ENCODE measurements around the gene NPR2.

NPR2 gene

GRCh38 chr9:35763803-35764202 is 27.6 kb upstream of the NPR2 start:
- DNase-seq (ENCODE audit: low spot score) = no peak

- no peak for DNase-seq (ENCODE audit: low spot score)
These were observed 24.4 kb upstream of the NPR2 start for GRCh38 chr9:35766997-35767396.

DNA sequence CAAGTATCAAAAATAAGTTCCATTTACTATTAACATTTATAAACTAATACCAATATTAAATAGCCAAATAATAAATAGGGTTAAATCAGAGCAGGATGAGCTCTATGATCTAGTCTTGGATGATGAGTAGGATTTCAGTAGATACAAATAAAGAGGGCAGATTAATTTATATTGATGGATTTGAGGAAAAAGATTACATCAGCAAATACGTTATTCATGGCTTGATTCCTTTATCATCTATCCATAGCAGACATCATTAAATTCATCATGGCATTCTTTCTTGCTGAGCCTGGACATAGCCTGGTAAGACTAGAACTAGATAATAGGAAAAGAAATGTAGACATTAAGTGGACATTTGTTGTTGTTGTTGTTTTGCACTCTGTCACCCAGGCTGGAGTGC is 23.9 kb upstream of the NPR2 start:
- no peak for DNase-seq (ENCODE audit: low spot score)

- no peak for DNase-seq (ENCODE audit: low spot score)
These were observed 21.6 kb upstream of the NPR2 start for GRCh38 chr9:35769763-35770162.

- no peak for DNase-seq (ENCODE audit: low spot score)
These were observed 20.3 kb upstream of the NPR2 start for GRCh38 chr9:35771075-35771433.

GRCh38 chr9:35771534-35771933 is 19.9 kb upstream of the NPR2 start:
- DNase-seq (ENCODE audit: low spot score) = no peak

GRCh38 chr9:35771943-35772342 is 19.4 kb upstream of the NPR2 start:
- DNase-seq (ENCODE audit: low spot score) = peak; percentile 85

GRCh38 chr9:35774907-35775635 is 16.3 kb upstream of the NPR2 start:
- no peak for DNase-seq (ENCODE audit: low spot score)

DNA sequence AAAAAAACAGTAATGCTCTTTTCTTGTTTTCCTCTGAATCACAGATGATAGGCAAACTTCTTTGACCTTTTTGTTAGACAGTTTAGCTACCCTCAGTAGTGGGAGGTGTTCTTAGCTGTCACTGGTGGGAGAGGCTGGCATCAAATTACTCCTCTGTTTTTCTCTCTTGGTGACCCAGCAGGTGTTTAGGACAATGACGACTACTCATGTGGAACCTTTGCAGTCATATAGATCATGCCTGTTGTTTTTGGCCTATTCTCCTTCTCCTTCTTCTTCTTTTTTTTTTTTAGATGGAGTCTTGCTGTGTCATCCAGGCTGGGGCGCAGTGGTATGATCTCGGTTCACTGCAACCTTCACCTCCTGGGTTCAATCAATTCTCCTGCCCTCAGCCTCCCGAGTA is 15.4 kb upstream of the NPR2 start:
- peak; percentile 28 for DNase-seq (ENCODE audit: low spot score)

- no peak for DNase-seq (ENCODE audit: low spot score)
These were observed 12.9 kb upstream of the NPR2 start for GRCh38 chr9:35778496-35778895.

GRCh38 chr9:35781066-35781465 is 10.3 kb upstream of the NPR2 start:
- no peak for DNase-seq (ENCODE audit: low spot score)

DNA sequence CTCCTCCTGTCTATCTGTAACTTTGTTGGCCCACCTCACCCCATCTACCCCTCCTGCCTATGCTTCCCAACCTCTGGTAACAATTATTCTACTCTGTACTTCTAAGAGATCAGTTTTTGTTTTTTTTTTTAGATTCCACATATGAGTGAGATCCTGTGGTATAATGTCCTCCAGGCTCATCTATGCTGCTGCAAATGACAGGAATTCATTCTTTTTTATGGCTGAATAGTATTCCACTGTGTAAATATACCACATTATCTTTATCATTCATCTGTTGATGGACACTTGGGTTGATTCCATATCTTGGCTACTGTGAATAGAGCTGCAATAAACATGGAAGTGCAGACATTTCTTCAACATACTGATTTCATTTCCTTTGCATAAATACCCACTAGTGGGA is 8.0 kb upstream of the NPR2 start:
- DNase-seq (ENCODE audit: low spot score) = no peak

DNA sequence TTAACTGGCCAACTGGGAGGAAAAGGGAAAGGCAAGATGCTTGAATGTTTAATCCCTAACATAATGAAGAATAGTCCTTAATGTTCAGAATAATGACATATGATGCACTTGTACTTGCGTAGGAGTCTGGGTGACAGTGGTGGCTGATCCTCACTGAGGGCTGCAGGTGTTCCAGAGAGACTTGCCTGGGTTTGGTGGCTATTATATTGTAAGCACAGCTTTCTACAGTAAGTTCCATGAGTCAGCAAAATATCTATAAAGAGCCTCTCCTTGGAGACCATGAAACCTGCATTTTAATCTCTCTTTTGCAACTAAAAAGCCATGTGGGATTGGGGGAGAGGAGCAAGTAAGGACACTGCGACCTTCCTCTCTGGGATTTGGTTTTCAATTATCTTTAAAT is 1.9 kb upstream of the NPR2 start:
- no peak for DNase-seq (ENCODE audit: low spot score)

DNA sequence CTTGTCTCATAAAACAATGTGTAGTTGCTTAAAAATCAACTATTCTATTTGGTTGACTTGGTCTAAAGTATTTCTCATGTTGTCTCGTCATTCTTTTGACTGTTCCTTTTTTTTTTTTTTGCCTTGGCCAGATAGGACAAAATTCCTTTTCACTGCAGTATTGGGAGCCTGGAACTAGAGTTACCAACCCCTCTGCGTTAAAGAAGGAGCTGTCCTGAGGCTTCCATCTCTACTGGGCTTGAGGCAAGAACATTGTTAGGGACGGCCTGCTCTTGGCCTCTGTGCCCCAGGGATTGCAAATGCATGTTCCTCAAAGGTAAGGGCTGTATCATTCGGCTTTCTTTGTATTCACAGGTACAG is 1.4 kb upstream of the NPR2 start:
- no peak for DNase-seq (ENCODE audit: low spot score)

DNA sequence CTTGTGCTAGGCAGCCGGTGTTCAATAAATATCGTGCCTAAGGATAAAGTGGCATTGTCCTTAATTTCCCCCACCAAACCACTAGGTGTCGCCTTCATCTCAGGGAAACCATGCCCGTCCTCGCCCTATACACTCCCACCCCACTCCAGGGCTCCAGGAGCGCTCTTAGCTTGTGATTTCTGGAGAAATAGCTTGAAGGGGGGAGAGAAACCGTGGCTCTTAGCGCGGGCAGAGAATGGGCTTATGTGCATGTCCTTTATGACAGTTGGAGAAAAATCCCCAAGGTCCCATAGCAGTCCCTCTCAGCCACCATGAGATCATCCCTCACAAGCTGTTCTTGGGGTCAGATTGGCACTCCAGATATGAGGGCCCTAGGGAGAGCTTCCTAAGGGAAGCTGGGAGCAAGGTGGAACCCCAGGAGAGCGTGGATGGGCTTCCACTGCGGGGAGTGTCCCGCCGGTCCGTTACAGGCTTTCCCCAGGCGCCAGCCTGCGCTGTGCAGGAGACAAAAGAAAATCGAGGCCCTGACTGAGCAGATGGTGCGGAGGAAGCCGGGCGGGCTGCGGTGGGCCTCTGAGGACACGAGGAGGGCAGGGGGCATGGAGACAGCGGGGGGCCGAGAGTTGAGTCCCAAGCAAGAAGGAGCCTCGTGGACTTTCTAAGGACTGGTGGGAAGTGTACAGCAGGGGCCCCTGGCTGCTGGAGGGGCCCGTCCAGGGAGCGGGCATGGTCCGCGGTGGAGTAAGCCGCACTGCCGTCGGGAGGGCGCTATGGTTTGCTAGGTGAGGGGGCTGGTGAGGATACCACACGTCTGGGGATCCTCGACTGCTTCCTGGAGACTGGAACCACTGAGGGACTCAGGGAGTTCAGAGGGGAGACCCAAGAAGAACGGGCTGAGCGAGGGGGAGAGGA is 750 bp upstream of the NPR2 start:
- DNase-seq (ENCODE audit: low spot score) = peak; percentile 77

DNA sequence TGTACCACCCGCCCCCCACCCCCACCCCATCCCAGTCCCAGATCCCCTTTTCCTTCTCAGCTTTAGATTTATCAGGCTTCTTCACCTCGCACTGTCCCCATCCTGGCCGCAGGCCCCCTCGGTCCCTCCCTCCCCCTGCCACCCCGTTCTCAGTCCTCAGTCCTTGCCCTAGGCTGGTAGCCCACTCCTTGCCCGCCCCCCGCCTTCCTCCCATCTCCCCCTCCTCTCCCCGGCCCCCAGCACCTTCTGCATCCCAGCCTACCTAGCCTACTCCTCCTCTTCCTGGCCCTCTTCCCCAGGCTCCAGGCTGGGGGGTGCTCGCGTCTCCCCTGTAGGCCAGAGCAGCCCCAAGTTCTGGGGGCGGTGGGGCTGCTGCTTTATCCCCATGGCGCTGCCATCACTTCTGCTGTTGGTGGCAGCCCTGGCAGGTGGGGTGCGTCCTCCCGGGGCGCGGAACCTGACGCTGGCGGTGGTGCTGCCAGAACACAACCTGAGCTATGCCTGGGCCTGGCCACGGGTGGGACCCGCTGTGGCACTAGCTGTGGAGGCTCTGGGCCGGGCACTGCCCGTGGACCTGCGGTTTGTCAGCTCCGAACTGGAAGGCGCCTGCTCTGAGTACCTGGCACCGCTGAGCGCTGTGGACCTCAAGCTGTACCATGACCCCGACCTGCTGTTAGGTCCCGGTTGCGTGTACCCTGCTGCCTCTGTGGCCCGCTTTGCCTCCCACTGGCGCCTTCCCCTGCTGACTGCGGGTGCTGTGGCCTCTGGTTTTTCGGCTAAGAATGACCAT is 828 bp downstream of the NPR2 start:
- no peak for DNase-seq (ENCODE audit: low spot score)

GRCh38 chr9:35792826-35793225 is 1.4 kb downstream of the NPR2 start:
- no peak for DNase-seq (ENCODE audit: low spot score)

GRCh38 chr9:35793461-35793860 is 2.1 kb downstream of the NPR2 start:
- DNase-seq (ENCODE audit: low spot score) = no peak

DNA sequence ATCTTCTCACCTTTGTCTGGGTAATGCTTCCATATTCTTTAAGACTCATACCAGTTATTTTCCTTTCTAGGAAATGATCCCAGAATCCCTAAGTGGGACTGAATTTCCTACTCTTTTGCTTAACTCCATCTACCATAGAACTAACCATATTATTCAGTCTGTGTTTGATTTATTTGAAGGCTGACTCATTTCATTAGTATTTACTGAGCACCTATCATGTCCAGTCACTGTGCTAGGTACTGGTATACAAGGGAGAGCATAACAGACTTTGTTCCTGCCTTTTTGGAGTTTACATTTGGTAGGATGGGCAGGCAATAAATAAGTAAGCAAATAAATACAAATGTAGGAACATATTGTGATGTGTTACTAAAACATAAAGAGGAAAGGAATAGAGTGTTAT is 4.3 kb downstream of the NPR2 start:
- DNase-seq (ENCODE audit: low spot score) = peak; percentile 65

GRCh38 chr9:35797311-35798109 is 6.1 kb downstream of the NPR2 start:
- DNase-seq (ENCODE audit: low spot score) = no peak

DNA sequence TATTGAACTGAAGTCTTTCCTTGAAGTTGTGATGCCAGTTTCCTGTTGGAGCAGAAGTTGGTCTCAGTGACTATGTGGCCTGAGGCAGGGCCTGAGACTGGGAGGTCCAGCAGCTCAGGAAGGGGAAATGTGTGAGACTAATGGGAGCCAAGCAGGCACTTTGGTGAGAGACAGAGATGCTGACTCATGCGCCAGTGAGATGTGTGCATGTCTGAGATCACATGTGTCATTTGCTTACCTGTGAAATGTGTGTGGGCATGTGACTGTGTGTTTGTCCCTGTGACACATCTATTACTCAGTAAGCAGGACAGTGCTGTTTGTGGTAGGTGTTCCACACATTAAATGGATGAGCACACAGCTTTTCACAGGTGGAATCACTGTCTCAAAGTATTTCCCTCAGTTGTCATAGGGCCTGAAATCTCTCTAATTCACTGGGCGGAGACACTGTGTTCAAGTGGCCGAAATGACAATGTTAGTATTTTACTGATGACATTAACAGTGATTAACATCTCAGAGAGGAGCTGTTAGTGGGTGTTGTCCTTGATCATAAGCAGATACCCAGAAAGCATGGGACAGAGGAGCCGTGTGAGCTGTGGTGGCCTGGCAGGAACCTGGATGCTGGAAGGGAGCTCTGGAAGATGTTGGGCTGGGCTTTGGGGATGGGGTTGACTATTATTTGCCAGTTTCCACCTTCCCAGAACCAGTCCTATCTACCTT is 7.4 kb downstream of the NPR2 start:
- peak; percentile 98 for DNase-seq (ENCODE audit: low spot score)

Measured in kidney tubule cell (primary cell).